SJCRH30 (cell line): ENCODE measurements around the gene PHLDA2. TPM values are rescaled to one million over a fixed set of nuclear protein-coding genes. Genes with fewer than 3 reads are reported as not detected.

Experiments used
- DNase-seq, 2 experiments: peaks; one replicate each; pipeline ENCODE4 v3.0.0-alpha.2; 2015 to 2020
- H3K27ac ChIP-seq: fragments of 250-450 bp; sonication (Bioruptor Pico); 2 replicates; pipeline ENCODE4 v1.5.1; 2020; ENCODE audit warnings: mild to moderate bottlenecking, moderate library complexity
- H3K27me3 ChIP-seq: fragments of 250-450 bp; sonication (Bioruptor Pico); 2 replicates; pipeline ENCODE4 v1.5.1; 2020; ENCODE audit warnings: mild to moderate bottlenecking, moderate library complexity
- H3K36me3 ChIP-seq: fragments of 250-450 bp; sonication (Bioruptor Pico); 2 replicates; pipeline ENCODE4 v1.5.1; 2020; ENCODE audit warnings: mild to moderate bottlenecking, moderate library complexity
- H3K4me1 ChIP-seq: fragments of 250-450 bp; sonication (Bioruptor Pico); 2 replicates; pipeline ENCODE4 v1.5.1; 2020; ENCODE audit warnings: mild to moderate bottlenecking, moderate library complexity
- H3K4me3 ChIP-seq: fragments of 250-450 bp; sonication (Bioruptor Pico); 2 replicates; pipeline ENCODE4 v1.5.1; 2020; ENCODE audit warnings: mild to moderate bottlenecking, moderate library complexity
- H3K9me3 ChIP-seq: fragments of 250-450 bp; sonication (Bioruptor Pico); replicated peaks from 2 replicates; pipeline ENCODE4 v1.5.1; 2020; ENCODE audit warnings: mild to moderate bottlenecking, moderate library complexity
- total RNA-seq: library from RNA; depleted of rRNA; stranded (reverse); fragments of >200 nt; shearing (Covaris generic); gene quantifications from 2 replicates; pipeline ENCODE4 v1.2.3, GENCODE V29; 2014

PHLDA2 gene
- total RNA-seq, 1 experiment from 2014 or later: not detected

DNA sequence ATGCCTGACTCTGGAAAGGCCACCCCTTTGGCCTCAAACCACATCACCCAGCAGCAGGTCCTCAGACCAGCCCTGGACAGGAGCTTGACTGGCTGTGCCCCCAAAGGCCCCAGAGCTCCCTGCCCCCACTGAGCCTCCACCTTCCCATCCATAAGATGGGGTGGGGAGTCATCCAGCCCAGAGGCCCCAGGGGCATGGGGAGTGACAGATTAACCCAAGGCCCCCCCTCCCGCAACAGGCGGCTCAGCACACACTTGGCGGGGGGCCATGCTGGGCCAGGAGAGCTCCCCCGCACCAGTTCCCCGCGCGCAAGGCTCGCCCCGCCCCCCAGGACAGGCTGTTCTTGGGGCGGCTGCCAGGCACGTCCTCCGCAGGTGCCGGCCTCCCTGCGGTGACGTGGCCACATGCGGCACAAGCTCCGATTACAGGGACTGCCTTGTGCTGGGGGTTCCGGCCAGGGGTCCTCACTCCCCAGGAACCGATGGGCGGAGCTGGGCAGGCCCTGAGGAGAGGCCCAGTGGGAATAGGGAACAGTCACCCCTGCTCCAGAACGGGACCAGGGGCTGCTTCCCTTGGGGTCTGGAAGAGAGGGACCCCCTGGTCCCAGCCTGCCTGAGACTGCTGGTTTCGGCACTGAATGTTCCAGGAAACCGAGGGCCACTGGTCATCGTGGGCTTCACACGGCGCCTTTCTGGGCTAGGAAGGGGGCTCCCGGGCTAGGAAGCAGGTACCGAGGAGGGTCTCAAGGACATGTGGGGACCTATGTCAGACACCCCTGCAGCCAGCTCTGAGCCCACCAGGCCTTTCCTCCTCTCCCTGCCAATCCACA, 38.5 kb downstream of the PHLDA2 start:
- Histone ChIP-seq H3K27ac (no peak overlapping the region), H3K4me3 (no peak overlapping the region), H3K27me3 (no peaks in the 10 kb centered on the region), H3K4me1 (peaks cover 11% of the 10 kb centered on the region; the same call in 1 of the 2 replicates), H3K9me3 (no peaks in the 10 kb centered on the region), H3K36me3 (no peaks in the 10 kb centered on the region)
- peak in 1 of 2 experiments; percentile 54 for DNase-seq

GRCh38 chr11:2889362-2890273, 39.6 kb downstream of the PHLDA2 start:
- no peak overlapping the region for H3K27ac ChIP-seq
- no peak for DNase-seq
- H3K9me3 ChIP-seq: no peaks in the 10 kb centered on the region
- no peak overlapping the region for H3K4me3 ChIP-seq
- no peaks in the 10 kb centered on the region for H3K27me3 ChIP-seq
- no peaks in the 10 kb centered on the region for H3K36me3 ChIP-seq
- H3K4me1 ChIP-seq: peaks cover 11% of the 10 kb centered on the region; the same call in 1 of the 2 replicates

DNA sequence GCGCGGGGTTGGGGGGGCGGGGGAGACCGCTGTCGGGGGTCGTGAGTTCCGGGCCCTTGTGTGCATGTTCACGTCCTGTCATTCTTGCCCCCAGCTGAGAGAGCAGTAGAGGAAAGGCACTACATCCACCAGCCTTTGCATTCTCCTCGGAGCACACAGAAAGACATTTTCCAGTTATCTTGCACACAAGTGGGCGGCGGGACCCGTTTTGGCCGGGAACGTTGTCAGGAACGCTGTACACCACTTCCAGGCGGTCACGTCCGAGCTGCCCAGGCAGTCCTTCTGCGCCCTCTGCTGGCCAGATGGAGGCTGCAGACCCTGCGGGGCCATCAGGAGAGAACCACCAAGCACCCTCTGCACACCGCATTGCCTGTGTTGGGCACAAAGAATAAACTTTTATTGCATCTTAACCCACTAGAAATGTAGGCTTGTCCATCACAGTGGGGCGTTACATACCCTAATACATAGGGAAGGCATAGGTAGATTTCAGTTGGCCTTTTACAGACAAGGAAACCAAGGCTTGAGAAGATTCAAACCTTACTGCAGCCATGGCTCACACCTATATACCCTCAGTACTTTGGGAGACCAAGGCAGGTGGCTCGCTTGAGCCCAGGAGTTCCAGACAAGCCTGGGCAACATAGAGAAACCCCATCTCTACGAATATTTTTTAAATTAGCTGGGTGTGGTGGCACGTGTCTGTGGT, 40.8 kb downstream of the PHLDA2 start:
- peaks cover 11% of the 10 kb centered on the region; the same call in 1 of the 2 replicates for H3K4me1 ChIP-seq
- H3K27ac ChIP-seq: no peak overlapping the region
- no peaks in the 10 kb centered on the region for H3K36me3 ChIP-seq
- no peaks in the 10 kb centered on the region for H3K9me3 ChIP-seq
- no peak overlapping the region for H3K4me3 ChIP-seq
- peak; percentile 77 to 85 for DNase-seq
- no peaks in the 10 kb centered on the region for H3K27me3 ChIP-seq

GRCh38 chr11:2887515-2888195, 41.6 kb downstream of the PHLDA2 start:
- H3K27ac ChIP-seq: no peak overlapping the region
- H3K4me1 ChIP-seq: peaks cover 11% of the 10 kb centered on the region; the same call in 1 of the 2 replicates
- no peaks in the 10 kb centered on the region for H3K36me3 ChIP-seq
- no peaks in the 10 kb centered on the region for H3K27me3 ChIP-seq
- DNase-seq: no peak
- H3K4me3 ChIP-seq: no peak overlapping the region
- no peaks in the 10 kb centered on the region for H3K9me3 ChIP-seq

DNA sequence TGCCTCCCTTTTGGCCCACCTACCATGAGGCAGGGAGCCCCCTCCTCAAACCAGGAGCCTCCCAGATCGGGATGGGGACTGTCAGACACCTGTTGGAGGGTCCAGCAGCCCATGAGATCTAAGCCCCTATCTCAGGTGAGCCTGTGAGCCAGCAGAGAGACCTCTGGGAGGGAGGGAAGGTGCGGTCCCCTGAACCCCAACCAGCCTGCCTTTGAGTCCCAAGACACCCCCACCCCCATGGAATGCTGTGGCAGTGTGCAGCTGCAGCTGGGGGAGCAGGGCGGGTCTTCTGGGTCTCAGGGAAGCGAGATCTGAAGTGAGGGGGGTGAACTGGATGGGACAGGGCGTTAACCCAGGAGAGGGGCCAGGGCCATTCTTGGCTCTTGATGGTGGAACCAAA, 42.3 kb downstream of the PHLDA2 start:
- Histone ChIP-seq H3K36me3 (no peaks in the 10 kb centered on the region), H3K9me3 (no peaks in the 10 kb centered on the region), H3K27me3 (no peaks in the 10 kb centered on the region), H3K4me1 (peaks cover 11% of the 10 kb centered on the region; the same call in 1 of the 2 replicates), H3K27ac (no peak overlapping the region), H3K4me3 (no peak overlapping the region)
- no peak for DNase-seq

GRCh38 chr11:2886191-2886894, 42.9 kb downstream of the PHLDA2 start:
- DNase-seq: no peak
- no peak overlapping the region for H3K4me3 ChIP-seq
- H3K4me1 ChIP-seq: peaks cover 11% of the 10 kb centered on the region; the same call in 1 of the 2 replicates
- no peaks in the 10 kb centered on the region for H3K9me3 ChIP-seq
- no peaks in the 10 kb centered on the region for H3K27me3 ChIP-seq
- no peaks in the 10 kb centered on the region for H3K36me3 ChIP-seq
- no peak overlapping the region for H3K27ac ChIP-seq

DNA sequence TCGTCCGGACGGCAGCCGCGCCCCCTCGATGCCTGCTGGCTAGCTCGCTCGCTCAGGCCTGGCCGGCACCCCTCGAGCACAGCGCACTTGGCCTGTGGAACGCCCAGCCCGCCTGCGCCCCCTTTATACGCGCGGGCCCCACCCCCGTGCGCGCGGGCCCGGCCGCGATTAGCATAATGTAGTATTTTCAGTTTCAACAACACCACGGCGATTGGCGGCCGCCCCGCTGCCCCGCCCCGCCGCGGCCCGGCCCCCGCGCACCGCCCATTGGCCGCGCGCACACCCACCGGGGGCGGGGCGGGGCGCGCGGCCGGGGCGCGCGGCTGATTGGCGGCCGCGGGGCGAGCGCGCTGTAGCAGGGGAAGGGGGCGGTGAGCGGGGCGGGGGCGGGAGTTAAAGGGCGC, 43.5 kb downstream of the PHLDA2 start, which contains the start of gene CDKN1C:
TSS of gene CDKN1C (minus strand) at position 98 of the 404 bp plus-strand sequence. CDS start 319 bp downstream, outside the sequence.
- Histone ChIP-seq H3K9me3 (no peaks in the 10 kb centered on the region), H3K36me3 (no peaks in the 10 kb centered on the region), H3K27me3 (no peaks in the 10 kb centered on the region), H3K4me1 (peaks cover 8% of the 10 kb centered on the region; the same call in 1 of the 2 replicates), H3K27ac (no peak within 1 kb of the TSS), H3K4me3 (no peak within 1 kb of the TSS)
- no peak for DNase-seq

DNA sequence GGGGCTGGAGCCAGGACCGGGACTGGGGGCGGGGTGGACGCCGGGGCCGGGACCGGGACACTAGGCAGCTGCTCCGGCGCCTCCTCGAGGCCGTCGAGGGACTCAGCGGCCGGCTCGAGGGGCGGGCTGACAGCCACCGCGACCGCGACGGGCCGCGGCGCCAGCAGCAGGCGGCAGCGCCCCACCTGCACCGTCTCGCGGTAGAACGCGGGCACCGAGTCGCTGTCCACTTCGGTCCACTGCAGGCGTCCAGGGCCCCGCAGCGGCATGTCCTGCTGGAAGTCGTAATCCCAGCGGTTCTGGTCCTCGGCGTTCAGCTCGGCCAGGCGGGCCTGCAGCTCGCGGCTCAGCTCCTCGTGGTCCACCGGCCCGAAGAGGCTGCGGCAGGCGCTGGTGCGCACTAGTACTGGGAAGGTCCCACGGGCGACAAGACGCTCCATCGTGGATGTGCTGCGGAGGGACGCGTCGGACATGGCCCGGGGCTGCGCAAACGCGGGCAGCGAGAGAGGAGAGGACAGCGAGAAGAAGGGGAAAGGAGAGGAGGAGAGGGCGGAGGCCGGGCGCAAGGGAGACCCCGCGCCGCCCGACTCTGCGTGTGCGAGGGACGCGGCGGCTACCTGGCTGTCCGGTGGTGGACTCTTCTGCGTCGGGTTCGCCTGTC, 44.1 kb downstream of the PHLDA2 start:
- no peak for DNase-seq
- H3K4me1 ChIP-seq: peaks cover 2% of the 10 kb centered on the region; the same call in 1 of the 2 replicates
- no peak overlapping the region for H3K4me3 ChIP-seq
- no peaks in the 10 kb centered on the region for H3K27me3 ChIP-seq
- H3K9me3 ChIP-seq: no peaks in the 10 kb centered on the region
- H3K36me3 ChIP-seq: no peaks in the 10 kb centered on the region
- H3K27ac ChIP-seq: no peak overlapping the region

GRCh38 chr11:2883979-2884815, 45.0 kb downstream of the PHLDA2 start:
- Histone ChIP-seq H3K27me3 (no peaks in the 10 kb centered on the region), H3K9me3 (no peaks in the 10 kb centered on the region), H3K4me1 (no peaks in the 10 kb centered on the region), H3K27ac (no peak overlapping the region), H3K36me3 (no peaks in the 10 kb centered on the region), H3K4me3 (peak overlapping the region; percentile 36)
- no peak for DNase-seq

DNA sequence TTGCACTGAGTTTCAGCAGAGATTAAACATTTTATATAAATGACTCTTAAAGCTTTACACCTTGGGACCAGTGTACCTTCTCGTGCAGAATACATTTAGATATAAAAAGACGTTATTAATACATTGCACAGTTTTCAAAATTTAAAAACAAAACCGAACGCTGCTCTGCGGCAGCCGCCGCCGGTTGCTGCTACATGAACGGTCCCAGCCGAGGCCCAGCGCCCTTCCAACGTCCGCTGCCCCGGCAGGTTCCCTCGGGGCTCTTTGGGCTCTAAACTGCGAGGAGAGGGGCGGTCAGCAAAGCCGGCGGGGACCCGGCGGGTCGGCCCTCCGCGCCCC, 45.6 kb downstream of the PHLDA2 start:
- H3K4me3 ChIP-seq: peak overlapping the region; percentile 36; the same call in 1 of the 2 replicates
- H3K27ac ChIP-seq: no peak overlapping the region
- no peaks in the 10 kb centered on the region for H3K36me3 ChIP-seq
- H3K9me3 ChIP-seq: no peaks in the 10 kb centered on the region
- DNase-seq: no peak
- no peaks in the 10 kb centered on the region for H3K27me3 ChIP-seq
- H3K4me1 ChIP-seq: no peaks in the 10 kb centered on the region

DNA sequence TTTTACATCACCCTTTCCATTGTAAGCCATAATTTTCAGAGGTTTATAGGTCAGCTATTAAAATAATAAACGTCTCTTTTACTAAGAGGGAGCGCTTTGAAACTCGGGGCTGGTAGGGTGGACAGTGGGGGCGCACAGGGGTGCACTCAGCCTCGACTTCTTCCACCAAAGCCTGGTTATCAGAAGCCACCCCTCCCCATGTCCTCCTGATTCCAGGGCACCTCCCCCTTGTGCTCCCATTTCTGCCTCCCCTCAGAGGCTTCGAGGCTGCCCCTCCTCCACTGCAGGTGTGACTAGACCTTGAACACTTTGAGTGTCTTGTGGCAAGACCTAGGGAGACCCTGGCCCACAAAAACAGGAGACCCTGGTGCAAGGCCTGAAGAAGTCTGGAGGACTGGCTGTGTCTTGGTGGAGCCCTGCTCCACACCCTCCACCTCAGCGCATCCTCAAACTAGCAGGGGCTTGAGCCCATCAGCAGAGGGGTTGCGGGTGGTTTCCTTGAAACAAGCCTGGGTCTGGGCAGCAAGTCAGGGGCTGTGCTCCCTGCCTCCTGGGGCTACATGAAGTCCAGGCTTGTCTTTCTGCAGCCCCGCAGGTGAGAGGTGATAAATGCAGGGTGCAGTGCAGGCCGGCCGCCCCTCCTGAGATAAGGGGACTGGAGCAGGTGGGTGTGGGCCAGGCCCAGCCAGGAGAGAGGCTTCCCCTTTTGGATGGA, 46.7 kb downstream of the PHLDA2 start:
- no peaks in the 10 kb centered on the region for H3K9me3 ChIP-seq
- H3K4me3 ChIP-seq: no peak overlapping the region
- H3K36me3 ChIP-seq: no peaks in the 10 kb centered on the region
- no peak overlapping the region for H3K27ac ChIP-seq
- no peaks in the 10 kb centered on the region for H3K4me1 ChIP-seq
- DNase-seq: no peak
- no peaks in the 10 kb centered on the region for H3K27me3 ChIP-seq

DNA sequence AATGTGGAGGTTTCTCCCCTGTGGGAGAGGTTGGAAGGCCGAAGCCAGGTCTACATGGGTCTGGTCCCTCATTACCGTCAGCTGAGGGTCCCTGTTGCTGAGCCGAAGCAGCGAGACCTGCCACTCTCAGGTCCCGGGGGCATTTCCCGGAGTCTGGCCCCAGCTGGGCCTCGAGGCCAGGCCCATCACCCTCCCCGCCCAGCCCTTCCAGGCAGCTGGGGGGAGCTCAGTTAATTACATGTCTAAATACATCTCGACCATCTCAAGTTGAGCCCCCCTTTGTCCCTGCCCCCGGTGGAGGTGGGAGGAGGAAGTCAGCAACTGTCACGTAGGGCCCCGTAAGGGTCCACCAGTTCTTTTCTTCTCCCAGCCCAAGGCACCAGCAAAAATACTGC, 47.2 kb downstream of the PHLDA2 start:
- no peak for DNase-seq
- no peak overlapping the region for H3K4me3 ChIP-seq
- H3K36me3 ChIP-seq: no peaks in the 10 kb centered on the region
- no peaks in the 10 kb centered on the region for H3K9me3 ChIP-seq
- no peaks in the 10 kb centered on the region for H3K27me3 ChIP-seq
- H3K4me1 ChIP-seq: no peaks in the 10 kb centered on the region
- no peak overlapping the region for H3K27ac ChIP-seq
